ENCODE measurements around the gene ABL1. TPM values are rescaled to one million over a fixed set of nuclear protein-coding genes. Genes with fewer than 3 reads are reported as not detected.

The ABL1 gene
- total RNA-seq, 1 experiment from 2014 or later = 13.1 TPM

GRCh38 chr9:130890870-130891687 is 56.0 kb downstream of the ABL1 start:
- no peak for DNase-seq (ENCODE audit: low spot score)

- DNase-seq (ENCODE audit: low spot score) = no peak
These were observed 56.8 kb downstream of the ABL1 start for GRCh38 chr9:130891688-130892476.

GRCh38 chr9:130892477-130893304 is 57.6 kb downstream of the ABL1 start:
- DNase-seq (ENCODE audit: low spot score) = no peak

- DNase-seq (ENCODE audit: low spot score) = no peak
These were observed 58.5 kb downstream of the ABL1 start for GRCh38 chr9:130893341-130894101.

DNA sequence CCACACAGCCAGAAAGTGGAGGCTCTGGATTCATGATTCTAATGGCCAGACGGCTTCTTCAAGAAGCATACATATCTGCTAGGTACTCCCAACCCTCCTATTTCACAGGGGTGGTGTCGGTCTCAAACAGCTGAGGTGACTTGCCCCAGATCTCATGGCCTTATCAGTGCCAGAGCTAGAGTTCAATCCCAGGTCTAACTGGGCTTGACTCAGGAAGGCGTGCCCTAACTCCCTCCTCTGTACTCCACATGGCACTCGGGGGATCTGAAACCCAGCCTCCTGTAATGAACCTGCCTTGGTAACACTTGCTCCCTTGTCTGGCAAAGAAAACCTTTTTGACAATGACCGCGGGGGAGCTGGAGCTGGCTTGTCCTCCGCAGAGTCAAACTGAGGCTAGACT is 59.5 kb downstream of the ABL1 start:
- no peak for DNase-seq (ENCODE audit: low spot score)

- DNase-seq (ENCODE audit: low spot score) = no peak
These were observed 60.0 kb downstream of the ABL1 start for GRCh38 chr9:130895038-130895437.

- no peak for DNase-seq (ENCODE audit: low spot score)
These were observed 60.6 kb downstream of the ABL1 start for GRCh38 chr9:130895481-130896232.

DNA sequence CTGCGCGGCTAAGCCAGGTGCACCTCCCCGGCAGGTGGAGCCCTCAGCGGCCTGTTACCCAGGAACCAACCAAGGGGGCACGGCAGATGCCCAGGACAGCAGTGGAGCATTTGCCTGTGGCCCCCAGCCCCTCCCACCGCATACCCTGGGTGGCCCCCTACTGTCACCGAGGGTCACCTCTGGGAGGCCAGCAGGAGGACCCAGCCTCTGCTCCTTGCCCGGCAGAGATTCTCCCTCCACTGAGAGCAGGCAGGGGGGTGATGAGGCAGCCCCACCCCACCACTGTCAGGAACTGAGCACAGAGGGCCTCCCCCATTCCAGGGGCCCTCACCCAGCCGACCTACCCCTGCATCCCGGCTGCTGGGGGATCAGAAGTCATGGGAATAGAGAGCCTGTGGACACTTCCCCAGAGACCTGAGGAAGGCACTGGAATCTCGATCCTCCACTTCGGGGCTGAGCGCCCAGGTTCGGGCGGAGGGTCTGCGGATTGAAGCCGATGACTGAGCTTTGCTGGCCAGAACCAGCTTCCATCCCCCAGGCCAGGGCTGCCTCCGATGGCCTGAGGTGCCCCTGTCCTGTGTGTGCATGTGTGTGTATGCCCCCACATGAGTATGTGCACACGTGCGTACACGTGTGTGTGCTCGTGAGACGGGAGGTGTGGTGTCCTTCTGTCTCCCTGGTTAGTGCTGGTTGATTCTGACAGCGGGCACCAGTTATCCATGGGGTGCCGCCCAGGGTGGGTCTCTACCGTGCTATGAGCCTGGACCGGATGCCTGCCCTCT is 61.4 kb downstream of the ABL1 start, which contains the start of gene QRFP:
QRFP (minus strand) TSS at position 580 of the 782 bp plus-strand sequence. CDS start 2,974 bp downstream, outside the sequence.
- no peak for DNase-seq (ENCODE audit: low spot score)

GRCh38 chr9:130897105-130897751 is 62.2 kb downstream of the ABL1 start:
- DNase-seq (ENCODE audit: low spot score) = no peak

- no peak for DNase-seq (ENCODE audit: low spot score)
These were observed 62.9 kb downstream of the ABL1 start for GRCh38 chr9:130897848-130898551.

- DNase-seq (ENCODE audit: low spot score) = no peak
These were observed 63.4 kb downstream of the ABL1 start for GRCh38 chr9:130898552-130898852.

DNA sequence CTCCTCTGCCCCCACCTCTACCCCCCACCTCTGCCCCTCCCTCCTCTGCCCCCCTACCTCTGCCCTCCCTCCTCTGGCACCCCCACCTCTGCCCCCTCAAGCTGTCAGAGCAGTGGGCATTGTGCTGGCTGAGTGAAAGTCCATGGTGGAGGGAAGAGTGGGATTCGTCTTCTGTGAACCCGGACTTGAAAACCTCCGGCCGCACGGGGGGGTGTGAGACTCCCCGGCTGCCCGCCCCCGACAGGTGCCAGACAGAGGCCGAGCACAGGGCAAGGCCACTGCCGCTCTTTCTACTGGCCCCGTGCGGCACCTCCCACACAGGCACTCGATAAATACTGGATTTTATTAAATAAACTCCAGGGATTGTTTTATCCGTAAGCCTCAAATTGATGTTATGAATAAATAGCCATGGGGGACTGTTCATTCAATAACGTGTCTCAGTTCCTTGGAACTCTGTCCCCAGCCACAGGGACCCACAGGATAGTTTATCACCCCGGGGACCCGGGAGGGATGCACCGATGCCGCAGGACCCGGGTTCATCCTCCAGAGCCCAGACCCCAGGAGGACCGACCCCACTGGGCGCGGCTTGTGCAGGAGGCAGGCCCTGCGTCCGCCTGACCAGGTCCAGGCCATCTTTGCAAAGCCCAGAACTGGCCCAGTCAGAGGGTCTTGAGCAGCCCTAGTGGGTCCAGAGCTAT is 64.1 kb downstream of the ABL1 start:
- no peak for DNase-seq (ENCODE audit: low spot score)

- no peak for DNase-seq (ENCODE audit: low spot score)
These were observed 65.8 kb downstream of the ABL1 start for GRCh38 chr9:130900701-130901497.

DNA sequence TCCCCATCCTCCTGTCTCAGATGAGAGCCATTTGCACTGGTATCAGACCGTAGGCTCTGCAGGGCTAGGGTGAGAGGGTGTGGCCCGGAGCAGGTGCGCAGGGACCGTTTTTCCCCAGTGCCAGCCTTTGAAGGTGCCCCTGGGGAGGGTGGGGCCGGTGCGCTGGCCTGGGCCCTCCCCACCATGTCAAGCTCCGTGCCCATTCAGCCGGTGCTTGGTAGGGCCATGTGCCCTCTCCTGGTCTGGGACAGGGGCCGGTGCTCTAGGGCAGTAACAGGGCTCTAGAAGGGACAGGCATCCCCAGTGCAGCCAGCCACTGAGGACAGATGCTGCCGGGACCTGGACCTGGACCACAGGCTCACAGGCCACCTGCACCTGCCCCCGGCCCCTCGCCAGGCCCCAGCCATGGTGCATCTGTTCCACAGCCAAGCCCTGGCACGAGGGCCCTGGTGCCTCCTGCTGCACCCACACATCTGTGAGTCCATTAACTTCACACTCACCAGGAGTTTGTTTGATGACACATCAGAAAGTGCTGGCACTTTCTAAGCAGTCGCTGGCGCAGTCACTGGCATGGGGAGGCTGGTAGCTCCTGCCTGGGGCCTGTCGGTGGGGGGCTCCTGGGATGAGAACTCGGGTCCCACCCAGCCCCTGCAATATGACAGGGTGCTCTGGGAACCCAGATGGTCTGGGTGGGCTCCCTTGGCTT is 66.6 kb downstream of the ABL1 start:
- DNase-seq (ENCODE audit: low spot score) = no peak

DNA sequence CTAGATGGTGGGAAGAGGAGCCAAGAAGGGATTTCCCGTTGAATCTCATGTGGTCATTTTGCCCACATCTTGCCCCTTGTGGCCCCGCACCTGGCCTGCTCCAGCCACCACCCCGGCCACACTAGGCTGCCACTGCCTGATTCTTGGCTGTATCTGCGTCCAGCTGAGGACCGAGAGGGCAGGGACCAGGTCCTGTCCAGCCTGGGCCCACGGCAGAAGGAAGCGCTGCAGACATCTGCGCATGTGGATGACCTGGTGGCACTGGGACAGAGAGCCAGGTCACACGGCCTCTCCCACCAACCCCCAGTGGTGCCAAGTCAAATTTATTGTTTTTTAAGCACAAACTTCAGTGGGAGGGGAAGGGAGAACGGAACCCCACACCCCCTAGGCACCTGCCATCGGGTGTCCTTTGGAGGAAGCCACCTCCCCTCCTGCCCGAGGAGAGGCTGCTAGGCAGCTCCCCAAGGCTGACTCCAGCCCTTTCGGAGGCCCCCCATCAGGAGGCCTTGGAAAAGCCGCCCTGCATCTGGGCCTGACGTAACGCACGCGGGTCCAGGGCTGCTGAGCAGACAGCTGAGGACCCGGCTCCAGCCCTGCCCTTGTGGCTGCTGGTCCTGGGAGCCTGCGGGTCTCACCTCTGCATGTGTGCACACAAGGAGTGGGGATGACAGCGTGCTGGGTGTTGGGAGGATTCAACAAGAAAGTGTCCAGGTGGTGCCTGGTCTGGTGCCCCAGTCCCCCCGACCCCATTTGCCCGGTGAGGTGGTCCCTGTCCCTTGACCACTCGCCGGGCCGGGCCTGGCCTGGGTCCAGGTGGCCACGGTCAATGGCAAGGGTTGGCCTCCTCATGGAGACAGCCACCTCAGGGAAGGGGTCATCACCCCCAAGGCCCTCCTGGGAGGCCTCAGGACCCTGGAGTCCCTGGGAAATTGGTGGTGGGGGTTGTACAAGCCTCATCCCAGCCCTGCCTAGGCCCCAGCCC is 67.4 kb downstream of the ABL1 start:
- DNase-seq (ENCODE audit: low spot score) = no peak
